Measurements from ENCODE around the gene SPINT4. TPM values are rescaled to one million over a fixed set of nuclear protein-coding genes. Genes with fewer than 3 reads are reported as not detected.

The SPINT4 gene
- total RNA-seq = not detected in 2 replicates

GRCh38 chr20:45722047-45722446 is at the start of gene SPINT4:
Gene SPINT4, plus strand, starts transcription at chr20:45722347. Its CDS starts 21 bp downstream, at chr20:45722368.

GRCh38 chr20:45701873-45702272 is 20.3 kb upstream of the SPINT4 start, which contains the start of gene WFDC13:
Gene WFDC13, plus strand, starts transcription at chr20:45702038. Its CDS starts 86 bp downstream, at chr20:45702124.

GRCh38 chr20:45704969-45705637 is 17.0 kb upstream of the SPINT4 start, which contains the start of gene WFDC10B:
Gene WFDC10B, minus strand, starts transcription at chr20:45705019. Its CDS starts 19,027 bp downstream, at chr20:45685992.

Small RNAs within 50 kb of the gene (small RNA-seq; reads per million reads assigned to genes)
- gene MIR3617 (0.42 reads per million), gene SPINT5P (not detected)

Other genes starting within 250 kb of the SPINT4 start
- not detected in 2 replicates for gene SPINT3, start 206.7 kb upstream of the SPINT4 start, total RNA-seq
- gene WFDC6, start 182.9 kb upstream of the SPINT4 start, total RNA-seq = not detected in 2 replicates
- not detected in 2 replicates for gene EPPIN, start 174.9 kb upstream of the SPINT4 start, total RNA-seq
- gene WFDC8, start 143.1 kb upstream of the SPINT4 start, total RNA-seq = not detected in 2 replicates
- not detected in 2 replicates for gene WFDC10A, start 92.6 kb upstream of the SPINT4 start, total RNA-seq
- gene WFDC9, start 91.1 kb upstream of the SPINT4 start, total RNA-seq = not detected in 2 replicates
- not detected in 2 replicates for gene WFDC11, start 52.1 kb upstream of the SPINT4 start, total RNA-seq
- not detected in 2 replicates for gene WFDC13, start 20.3 kb upstream of the SPINT4 start, total RNA-seq
- gene WFDC10B, start 17.3 kb upstream of the SPINT4 start, total RNA-seq = not detected in 2 replicates
- gene WFDC3, start 69.5 kb downstream of the SPINT4 start, total RNA-seq = 0.13 TPM in 1 of 2 replicates, not detected in the other
- 18.8 and 22.7 TPM in 2 replicates for gene DNTTIP1, start 69.6 kb downstream of the SPINT4 start, total RNA-seq
- gene UBE2C, start 90.3 kb downstream of the SPINT4 start, total RNA-seq = 34.0 and 61.5 TPM in 2 replicates
- gene TNNC2, start 105.0 kb downstream of the SPINT4 start, total RNA-seq = not detected in 2 replicates
- 19.8 and 22.3 TPM in 2 replicates for gene SNX21, start 111.5 kb downstream of the SPINT4 start, total RNA-seq
- 16.8 and 24.0 TPM in 2 replicates for gene ACOT8, start 135.0 kb downstream of the SPINT4 start, total RNA-seq
- 4.8 and 5.4 TPM in 2 replicates for gene ZSWIM3, start 135.3 kb downstream of the SPINT4 start, total RNA-seq
- 9.3 and 10.4 TPM in 2 replicates for gene ZSWIM1, start 158.9 kb downstream of the SPINT4 start, total RNA-seq
- gene SPATA25, start 165.3 kb downstream of the SPINT4 start, total RNA-seq = 0.79 and 1.2 TPM in 2 replicates
- gene NEURL2, start 168.9 kb downstream of the SPINT4 start, total RNA-seq = 2.0 and 3.3 TPM in 2 replicates
- gene CTSA, start 169.0 kb downstream of the SPINT4 start, total RNA-seq = 55.5 and 55.7 TPM in 2 replicates
- gene PLTP, start 189.8 kb downstream of the SPINT4 start, total RNA-seq = 13.4 and 17.0 TPM in 2 replicates
- gene PCIF1, start 212.3 kb downstream of the SPINT4 start, total RNA-seq = 12.2 and 15.7 TPM in 2 replicates
- gene ZNF335, start 249.9 kb downstream of the SPINT4 start, total RNA-seq = 18.6 and 20.5 TPM in 2 replicates

All from thoracic aorta endothelial cell (primary cell).